ENCODE results near the gene GRIFIN.

The GRIFIN gene

GRCh38 chr7:2517026-2517425, 40.8 kb upstream of the GRIFIN start:
- no peak for TF ChIP-seq CTCF (IDR thresholded peaks at IDR 0.05; ENCODE audit: extremely low read depth, missing control alignments)
- no peak for DNase-seq (ENCODE audit: low spot score)

- TF ChIP-seq CTCF (IDR thresholded peaks at IDR 0.05; ENCODE audit: extremely low read depth, missing control alignments): no peak
- no peak for DNase-seq (ENCODE audit: low spot score)
These were observed 40.0 kb upstream of the GRIFIN start for GRCh38 chr7:2516194-2516555.

- DNase-seq (ENCODE audit: low spot score): no peak
- no peak for TF ChIP-seq CTCF (IDR thresholded peaks at IDR 0.05; ENCODE audit: extremely low read depth, missing control alignments)
These were observed 39.4 kb upstream of the GRIFIN start for GRCh38 chr7:2515424-2516193.

GRCh38 chr7:2514473-2515423, 38.5 kb upstream of the GRIFIN start:
- DNase-seq (ENCODE audit: low spot score): no peak
- no peak for TF ChIP-seq CTCF (IDR thresholded peaks at IDR 0.05; ENCODE audit: extremely low read depth, missing control alignments)

GRCh38 chr7:2513702-2514101, 37.5 kb upstream of the GRIFIN start:
- no peak for DNase-seq (ENCODE audit: low spot score)
- no peak for TF ChIP-seq CTCF (IDR thresholded peaks at IDR 0.05; ENCODE audit: extremely low read depth, missing control alignments)

GRCh38 chr7:2512713-2513112, 36.5 kb upstream of the GRIFIN start:
- no peak for TF ChIP-seq CTCF (IDR thresholded peaks at IDR 0.05; ENCODE audit: extremely low read depth, missing control alignments)
- no peak for DNase-seq (ENCODE audit: low spot score)

- no peak for TF ChIP-seq CTCF (IDR thresholded peaks at IDR 0.05; ENCODE audit: extremely low read depth, missing control alignments)
- peak; percentile 78 for DNase-seq (ENCODE audit: low spot score)
These were observed 36.0 kb upstream of the GRIFIN start for GRCh38 chr7:2512179-2512661.
